H1 (cell line): ENCODE data around the gene SH3YL1. TPM values are rescaled to one million over a fixed set of nuclear protein-coding genes. Genes with fewer than 3 reads are reported as not detected.

ENCODE experiments used
- polyA plus RNA-seq, 7 experiments: library from polyadenylated mRNA; depleted of rRNA in 3 of 7; stranded (reverse) in 5 of 7; unstranded in 2 of 7; fragments of >200 nt in 5 of 7; fragments of 200-250 nt in 2 of 7; gene quantifications; 1 replicate in 5 of 7; 2 replicates in 1 of 7; 4 replicates in 1 of 7; pipeline versions ENCODE4 v1.2.1 to v1.2.3, GENCODE V29; 2011 to 2013; ENCODE audit warnings: missing spikeins in 2 of 7, mixed read lengths in 2 of 7
- total RNA-seq: library from RNA; stranded (reverse); fragmentation: NEBNext Ultra II Directional; extraction: Animal tissue kit (Norgen Biotek cat#: 25700); gene quantifications from 2 replicates; pipeline ENCODE4 v1.2.1, GENCODE V29; 2021
- TF ChIP-seq, protein P1 (sequence below): IDR thresholded peaks from 2 replicates; pipeline ENCODE4 v1.6.1; 2011; ENCODE audit warnings: low read length, improper control_type of control experiment

The SH3YL1 gene
- total and polyA plus RNA-seq, 2 of the 8 experiments (the other 6 are each of a cell fraction or from before 2014, with no cell fraction given) = 13.6 to 37.2 TPM

DNA sequence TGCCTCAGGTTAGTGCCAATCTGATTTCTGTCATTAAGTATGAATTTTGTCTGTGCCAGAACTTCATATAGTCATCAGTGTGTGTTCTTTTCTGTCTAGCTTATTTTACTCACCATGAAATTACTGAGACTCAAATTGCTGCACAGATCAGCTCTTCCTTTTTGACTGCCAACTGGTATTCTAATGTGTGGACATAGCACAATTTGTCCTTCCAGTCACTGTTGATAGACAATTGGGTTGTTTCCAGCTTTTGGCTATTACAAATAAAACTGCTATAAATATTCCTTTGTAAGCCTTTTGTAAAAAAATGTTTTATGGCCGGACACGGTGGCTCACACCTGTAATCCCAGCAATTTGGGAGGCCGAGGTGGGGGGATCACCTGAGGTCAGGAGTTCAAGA lies 7.7 kb downstream of the SH3YL1 start (continued):
- TF ChIP-seq, protein P1, sequence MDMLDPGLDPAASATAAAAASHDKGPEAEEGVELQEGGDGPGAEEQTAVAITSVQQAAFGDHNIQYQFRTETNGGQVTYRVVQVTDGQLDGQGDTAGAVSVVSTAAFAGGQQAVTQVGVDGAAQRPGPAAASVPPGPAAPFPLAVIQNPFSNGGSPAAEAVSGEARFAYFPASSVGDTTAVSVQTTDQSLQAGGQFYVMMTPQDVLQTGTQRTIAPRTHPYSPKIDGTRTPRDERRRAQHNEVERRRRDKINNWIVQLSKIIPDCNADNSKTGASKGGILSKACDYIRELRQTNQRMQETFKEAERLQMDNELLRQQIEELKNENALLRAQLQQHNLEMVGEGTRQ = no peak
